ENCODE data around the gene CUX1.
"Not testable (repeated sequence)": the region's sequence is repeated elsewhere in the genome, so short reads cannot be mapped to it uniquely, and the experiment has no call there.

CUX1 gene

DNA sequence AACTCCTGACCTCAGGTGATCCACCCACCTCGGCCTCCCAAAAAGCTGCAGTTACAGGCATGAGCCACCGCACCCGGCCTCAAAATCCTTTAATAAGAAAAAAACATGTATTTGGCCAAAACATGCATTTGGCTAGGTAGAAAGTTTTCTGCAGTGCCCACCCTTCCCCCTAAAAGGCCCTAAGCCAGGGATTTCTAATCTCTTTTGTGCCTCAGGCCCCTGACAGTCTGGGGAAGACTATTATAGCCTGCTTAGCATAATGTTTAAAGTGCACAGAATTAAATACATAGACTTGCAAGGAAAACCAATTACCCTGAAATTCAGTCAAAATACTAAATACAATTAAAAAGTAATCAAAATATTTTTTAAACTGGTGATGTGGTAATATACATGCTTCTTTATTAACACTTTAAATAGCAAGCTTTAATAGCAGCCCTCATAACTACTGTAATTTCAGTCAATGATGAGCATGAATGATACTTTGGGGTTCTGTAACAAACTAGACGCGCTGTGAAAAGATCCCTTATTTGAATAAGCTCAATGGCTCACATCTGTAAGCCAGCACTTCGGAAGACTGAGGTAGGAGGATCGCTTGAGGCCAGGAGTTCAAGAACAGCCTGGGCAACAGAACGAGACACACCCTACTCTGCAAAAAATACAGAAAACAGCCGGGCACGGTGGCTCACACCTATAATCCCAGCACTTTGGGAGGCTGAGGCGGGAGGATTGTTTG, 508.9 kb downstream of the CUX1 start:
- no peak for DNase-seq (ENCODE audit: low read depth)
- no peak overlapping the region for H3K4me3 ChIP-seq (ENCODE audit: control insufficient read depth, low read depth, low read length)
- TF ChIP-seq, protein P1, sequence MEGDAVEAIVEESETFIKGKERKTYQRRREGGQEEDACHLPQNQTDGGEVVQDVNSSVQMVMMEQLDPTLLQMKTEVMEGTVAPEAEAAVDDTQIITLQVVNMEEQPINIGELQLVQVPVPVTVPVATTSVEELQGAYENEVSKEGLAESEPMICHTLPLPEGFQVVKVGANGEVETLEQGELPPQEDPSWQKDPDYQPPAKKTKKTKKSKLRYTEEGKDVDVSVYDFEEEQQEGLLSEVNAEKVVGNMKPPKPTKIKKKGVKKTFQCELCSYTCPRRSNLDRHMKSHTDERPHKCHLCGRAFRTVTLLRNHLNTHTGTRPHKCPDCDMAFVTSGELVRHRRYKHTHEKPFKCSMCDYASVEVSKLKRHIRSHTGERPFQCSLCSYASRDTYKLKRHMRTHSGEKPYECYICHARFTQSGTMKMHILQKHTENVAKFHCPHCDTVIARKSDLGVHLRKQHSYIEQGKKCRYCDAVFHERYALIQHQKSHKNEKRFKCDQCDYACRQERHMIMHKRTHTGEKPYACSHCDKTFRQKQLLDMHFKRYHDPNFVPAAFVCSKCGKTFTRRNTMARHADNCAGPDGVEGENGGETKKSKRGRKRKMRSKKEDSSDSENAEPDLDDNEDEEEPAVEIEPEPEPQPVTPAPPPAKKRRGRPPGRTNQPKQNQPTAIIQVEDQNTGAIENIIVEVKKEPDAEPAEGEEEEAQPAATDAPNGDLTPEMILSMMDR (conservative IDR thresholded peaks at IDR 0.05; ENCODE audit: control insufficient read depth, insufficient read depth, low read depth, low read length) = no peak

DNA sequence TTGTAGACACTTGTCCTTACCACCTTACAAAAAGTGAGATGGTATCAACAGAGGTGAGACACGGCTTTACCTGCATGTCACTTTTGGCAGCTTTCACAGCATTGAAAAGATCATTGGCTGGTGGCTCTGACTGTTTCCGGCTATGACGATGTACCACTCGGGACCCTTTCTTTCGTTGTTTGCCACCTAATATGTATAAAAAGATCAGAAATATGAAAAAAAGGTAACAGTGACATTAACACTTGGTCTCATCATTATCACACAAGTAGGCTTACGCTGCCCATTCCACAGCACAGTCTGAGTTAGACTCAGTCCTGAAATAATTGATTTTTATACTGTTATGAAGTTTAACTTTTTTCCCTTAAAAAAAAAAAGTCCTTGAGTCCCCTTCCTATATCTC, 509.8 kb downstream of the CUX1 start:
- H3K4me3 ChIP-seq (ENCODE audit: control insufficient read depth, low read depth, low read length); DNase-seq (ENCODE audit: low read depth): not testable (repeated sequence)

DNA sequence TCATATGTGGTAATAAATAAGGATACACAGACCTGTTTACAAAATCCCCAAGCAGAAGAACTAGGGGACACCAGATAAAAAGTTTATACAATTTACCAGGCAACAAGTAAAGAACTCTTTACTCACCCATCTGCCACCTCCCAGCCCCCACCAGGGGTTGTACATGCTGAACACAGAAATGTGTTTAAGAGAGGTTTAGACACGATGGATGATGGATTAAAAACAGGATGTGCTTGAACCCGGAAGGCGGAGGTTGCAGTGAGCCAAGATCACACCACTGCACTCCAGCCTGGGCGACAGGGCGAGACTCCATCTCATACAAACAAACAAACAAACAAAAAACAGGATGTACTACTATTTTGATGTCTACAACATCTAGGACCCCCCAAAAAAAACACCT, 511.4 kb downstream of the CUX1 start:
- not testable (repeated sequence) for H3K4me3 ChIP-seq (ENCODE audit: control insufficient read depth, low read depth, low read length); DNase-seq (ENCODE audit: low read depth)

DNA sequence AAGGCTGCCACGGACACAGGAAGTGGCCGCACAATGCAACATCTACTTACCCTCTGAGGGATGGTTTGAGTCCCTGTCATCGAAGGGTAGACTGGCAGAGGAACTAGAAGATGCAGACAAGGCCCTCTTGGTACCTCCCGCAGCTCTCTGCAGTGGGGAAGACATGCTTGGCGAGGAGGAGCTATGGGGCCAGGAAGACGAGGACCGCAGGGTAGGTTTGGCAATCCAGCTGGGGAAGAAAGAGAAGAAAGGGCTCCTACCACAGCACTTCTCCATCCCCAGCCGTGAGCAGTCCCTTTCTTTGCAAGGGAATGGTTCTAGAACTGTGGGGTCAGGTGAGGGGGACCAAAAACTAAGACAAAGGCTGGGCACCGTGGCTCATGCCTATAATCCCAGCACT, 511.9 kb downstream of the CUX1 start:
- H3K4me3 ChIP-seq (ENCODE audit: control insufficient read depth, low read depth, low read length); DNase-seq (ENCODE audit: low read depth): not testable (repeated sequence)

DNA sequence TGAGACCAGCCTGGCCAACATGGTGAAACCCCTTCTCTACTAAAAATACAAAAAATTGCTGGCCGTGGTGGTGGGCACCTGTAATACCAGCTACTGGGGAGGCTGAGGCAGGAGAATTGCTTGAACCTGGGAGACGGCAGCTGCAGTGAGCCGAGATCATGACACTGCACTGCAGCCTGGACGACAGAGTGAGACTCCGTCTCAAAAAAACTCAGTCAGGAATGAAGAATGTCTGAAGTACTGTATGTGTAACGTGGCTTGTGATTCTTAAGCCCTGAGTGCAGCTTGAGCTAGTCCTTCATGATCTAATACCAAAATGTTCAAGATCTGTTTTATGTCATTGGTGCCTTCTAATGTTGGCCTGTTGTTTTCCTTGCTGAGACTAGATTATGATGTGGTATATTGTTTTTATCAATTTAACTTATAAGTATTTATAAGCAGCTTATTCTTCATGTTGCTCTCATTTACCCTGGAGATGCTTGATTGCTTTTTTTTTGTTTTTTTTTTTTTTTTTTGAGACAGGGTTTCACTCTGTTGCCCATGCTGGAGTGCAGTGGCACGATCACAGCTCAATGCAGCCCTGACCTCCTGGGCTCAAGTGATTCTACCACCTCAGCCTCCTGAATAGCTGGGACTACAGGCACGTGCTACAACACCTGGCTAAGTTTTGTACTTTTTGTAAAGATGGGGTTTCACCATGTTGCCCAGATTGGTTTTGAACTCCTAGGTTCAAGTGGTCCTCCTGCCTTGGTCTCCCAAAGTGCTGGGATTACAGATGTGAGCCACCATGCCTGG, 513.4 kb downstream of the CUX1 start:
- DNase-seq (ENCODE audit: low read depth); H3K4me3 ChIP-seq (ENCODE audit: control insufficient read depth, low read depth, low read length): not testable (repeated sequence)

Measured in fibroblast of mammary gland (primary cell).